ENCODE data around the gene NDUFA7.

DNA sequence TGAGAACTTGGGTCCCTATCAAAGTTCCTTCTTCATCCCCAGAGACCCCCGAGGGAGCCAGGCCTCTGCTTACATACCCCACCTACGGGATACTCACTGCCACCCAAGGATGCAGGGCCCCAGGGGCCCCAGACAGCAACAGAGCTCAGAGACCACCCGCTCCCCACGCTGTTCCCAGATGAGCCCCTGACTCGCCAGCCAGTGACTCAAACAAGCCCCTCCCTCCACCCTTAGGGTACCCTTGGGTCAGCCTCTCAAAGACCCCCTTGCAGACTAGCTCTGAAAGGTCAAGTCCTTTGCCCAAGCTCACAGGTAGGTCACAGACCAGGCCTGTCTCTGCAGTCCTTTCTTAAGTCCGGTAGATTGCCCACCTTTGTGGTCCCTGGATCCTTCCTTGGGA is 58.7 kb downstream of the NDUFA7 start:
- TF ChIP-seq, protein P1, sequence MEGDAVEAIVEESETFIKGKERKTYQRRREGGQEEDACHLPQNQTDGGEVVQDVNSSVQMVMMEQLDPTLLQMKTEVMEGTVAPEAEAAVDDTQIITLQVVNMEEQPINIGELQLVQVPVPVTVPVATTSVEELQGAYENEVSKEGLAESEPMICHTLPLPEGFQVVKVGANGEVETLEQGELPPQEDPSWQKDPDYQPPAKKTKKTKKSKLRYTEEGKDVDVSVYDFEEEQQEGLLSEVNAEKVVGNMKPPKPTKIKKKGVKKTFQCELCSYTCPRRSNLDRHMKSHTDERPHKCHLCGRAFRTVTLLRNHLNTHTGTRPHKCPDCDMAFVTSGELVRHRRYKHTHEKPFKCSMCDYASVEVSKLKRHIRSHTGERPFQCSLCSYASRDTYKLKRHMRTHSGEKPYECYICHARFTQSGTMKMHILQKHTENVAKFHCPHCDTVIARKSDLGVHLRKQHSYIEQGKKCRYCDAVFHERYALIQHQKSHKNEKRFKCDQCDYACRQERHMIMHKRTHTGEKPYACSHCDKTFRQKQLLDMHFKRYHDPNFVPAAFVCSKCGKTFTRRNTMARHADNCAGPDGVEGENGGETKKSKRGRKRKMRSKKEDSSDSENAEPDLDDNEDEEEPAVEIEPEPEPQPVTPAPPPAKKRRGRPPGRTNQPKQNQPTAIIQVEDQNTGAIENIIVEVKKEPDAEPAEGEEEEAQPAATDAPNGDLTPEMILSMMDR (conservative IDR thresholded peaks at IDR 0.05; ENCODE audit: low read depth, low read length), result no peak
- no peak for TF ChIP-seq EZH2 (IDR thresholded peaks at IDR 0.05; ENCODE audit: borderline replicate concordance, low read depth, low read length, poor library complexity, severe bottlenecking)
